Caki2 (cell line): Measurements from ENCODE around the gene ATP5ME. TPM values are rescaled to one million over a fixed set of nuclear protein-coding genes. Genes with fewer than 3 reads are reported as not detected.

Source experiments
- total RNA-seq: library from RNA; depleted of rRNA; stranded (reverse); fragments of >200 nt; shearing (Covaris generic); gene quantifications from 2 replicates; pipeline ENCODE4 v1.2.3, GENCODE V29; 2014; ENCODE audit warnings: low replicate concordance; rRNA removed

The ATP5ME gene
- total RNA-seq, 1 experiment from 2014 or later = 265 TPM

Other genes starting within 250 kb of the ATP5ME start
- gene ZNF721, start 175.1 kb downstream of the ATP5ME start, total RNA-seq = 11.9 and 29.9 TPM in 2 replicates
- 41.6 and 50.0 TPM in 2 replicates for gene PIGG, start 175.1 kb downstream of the ATP5ME start, total RNA-seq
- not detected in 2 replicates for gene TMEM271, start 98.0 kb downstream of the ATP5ME start, total RNA-seq
- 7.2 and 9.4 TPM in 2 replicates for gene PDE6B, start 48.7 kb downstream of the ATP5ME start, total RNA-seq
- 16.6 and 48.6 TPM in 2 replicates for gene MYL5, start 266 bp upstream of the ATP5ME start, total RNA-seq
- not detected in 2 replicates for gene SLC49A3, start 14.9 kb upstream of the ATP5ME start, total RNA-seq
- gene PCGF3, start 31.6 kb upstream of the ATP5ME start, total RNA-seq = 21.3 and 27.2 TPM in 2 replicates
- 0.20 and 1.5 TPM in 2 replicates for gene CPLX1, start 151.9 kb upstream of the ATP5ME start, total RNA-seq